Activated T-helper 9 cell treated with anti-CD3 and anti-CD28 coated beads, Interleukin-2, amount 50 U/mL, for 16 hours (primary cell): ENCODE data around the gene GRB10.

Experiments
- DNase-seq: peaks from one replicate; pipeline ENCODE4 v3.0.0-alpha.2; 2020; ENCODE audit warnings: low read depth

The GRB10 gene

DNA sequence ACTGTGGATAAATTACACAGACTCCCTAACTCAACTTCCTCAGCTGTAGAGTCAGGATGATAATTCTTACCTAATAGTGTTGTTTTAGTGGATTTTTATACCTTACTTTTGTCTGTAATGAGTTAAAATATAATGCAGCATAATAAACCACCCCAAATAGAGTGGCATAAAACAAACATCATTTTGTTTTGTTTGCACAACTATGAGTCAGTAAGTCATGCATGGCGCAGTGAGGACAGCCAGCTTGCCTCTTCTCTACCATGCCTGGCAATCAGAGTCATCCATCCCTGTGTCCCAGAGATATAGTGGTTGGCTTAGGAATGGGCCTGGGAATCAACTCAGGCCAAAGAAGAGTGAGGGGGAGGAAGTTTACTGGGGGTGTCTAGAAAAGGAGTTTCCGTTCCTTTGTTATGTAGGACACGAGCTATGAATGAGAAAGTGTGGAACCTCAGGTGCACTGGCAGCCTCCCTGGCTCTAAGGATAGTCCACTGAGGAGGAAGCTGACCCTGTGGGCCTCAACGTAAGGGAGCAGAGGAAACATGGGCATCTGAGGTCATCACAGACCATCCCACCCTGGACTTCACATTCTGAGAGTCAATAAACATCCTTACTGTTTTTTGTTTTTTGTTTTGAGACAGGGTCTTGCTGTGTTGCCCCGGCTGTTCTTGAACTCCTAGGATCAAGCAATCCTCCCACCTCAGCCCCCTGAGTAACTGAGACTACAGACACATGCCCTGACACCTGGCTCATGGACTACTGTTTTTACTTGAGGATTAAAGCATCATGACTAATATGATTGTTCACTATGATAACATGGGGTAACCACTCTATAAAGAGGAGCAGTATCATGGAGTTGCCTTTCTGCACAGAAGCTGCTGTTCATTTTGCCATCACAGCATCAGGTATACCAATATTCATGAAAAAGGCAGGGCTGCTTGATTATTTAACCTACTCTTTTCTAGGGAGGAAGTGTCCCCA lies 21.0 kb upstream of the GRB10 start:
- DNase-seq = no peak

DNA sequence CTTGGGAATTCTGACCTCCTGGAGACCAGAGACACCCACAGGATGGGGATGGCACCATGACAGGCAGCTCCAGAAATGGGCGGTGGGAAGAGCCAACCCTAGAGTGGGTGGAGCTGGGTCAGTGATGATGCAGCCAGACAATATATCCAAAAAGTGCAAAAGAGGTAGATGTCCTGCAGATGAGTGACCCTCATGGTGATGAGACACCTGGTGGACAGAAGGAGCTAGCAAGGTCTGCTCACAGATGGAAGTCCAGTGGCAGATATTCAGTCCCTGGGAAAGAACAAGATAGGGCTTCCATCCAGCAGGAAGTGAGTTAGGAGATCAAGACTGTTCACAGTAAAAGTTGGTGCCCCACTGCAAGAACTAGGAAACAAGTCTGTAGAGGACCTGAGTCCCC lies 19.2 kb upstream of the GRB10 start:
- no peak for DNase-seq

DNA sequence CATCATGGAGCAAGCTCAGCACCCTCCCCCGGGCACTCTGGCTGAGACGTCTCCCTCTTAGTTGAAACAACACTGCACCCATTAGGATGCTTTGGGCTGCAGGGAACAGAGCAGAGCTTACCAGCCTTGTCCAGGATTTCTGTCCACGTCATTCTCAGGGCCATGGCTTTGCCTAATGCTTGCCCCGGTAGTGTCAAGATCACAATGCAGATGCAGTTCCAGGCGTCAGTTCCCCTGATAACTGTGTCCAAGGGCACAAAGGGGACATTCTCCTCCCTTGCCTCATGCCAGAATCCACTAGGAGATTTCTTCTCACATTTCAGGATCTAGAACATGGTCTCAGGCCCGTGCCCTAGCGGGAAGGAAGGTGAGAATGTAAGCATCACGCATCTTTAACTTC lies 17.2 kb upstream of the GRB10 start:
- DNase-seq = no peak

DNA sequence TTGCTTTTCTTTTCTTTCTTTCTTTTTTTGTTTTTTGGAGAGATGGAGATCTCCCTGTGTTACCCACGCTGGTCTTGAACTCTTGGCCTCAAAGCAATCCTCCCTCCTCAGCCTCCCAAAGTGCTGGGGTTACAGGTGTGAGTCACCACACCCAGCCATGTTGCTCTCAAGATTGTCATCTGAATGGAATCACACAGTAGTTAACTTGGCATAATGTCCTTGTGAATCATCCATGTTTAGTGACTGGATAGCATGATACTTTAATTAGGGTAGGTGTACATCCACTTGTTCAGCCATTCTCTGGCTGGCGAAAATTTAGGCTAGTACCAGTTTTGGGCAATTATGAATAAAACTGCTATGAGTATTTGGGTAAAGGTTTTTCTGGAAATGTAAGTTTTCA lies 15.4 kb upstream of the GRB10 start:
- no peak for DNase-seq

- DNase-seq = no peak
These were observed 13.1 kb upstream of the GRB10 start for GRCh38 chr7:50795831-50796230.

DNA sequence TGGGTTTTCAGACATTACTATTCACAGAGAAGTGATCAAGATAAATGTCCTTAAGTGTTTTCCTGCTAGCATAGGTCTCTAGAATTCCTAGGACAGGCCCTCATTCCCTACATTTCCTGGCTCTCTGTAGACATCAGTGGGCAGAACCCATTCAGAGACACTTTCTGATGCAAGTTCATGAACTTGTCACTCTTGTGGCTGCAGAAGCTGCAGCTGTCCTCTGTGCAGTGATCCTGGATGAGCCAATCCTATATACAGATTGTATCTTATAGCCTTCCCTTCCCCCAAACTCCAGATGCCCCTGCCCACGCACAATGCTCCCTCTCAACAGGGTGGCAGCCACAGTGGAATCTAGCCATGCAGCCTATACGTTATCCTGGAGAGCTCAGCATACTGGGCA lies 12.6 kb upstream of the GRB10 start:
- no peak for DNase-seq

GRCh38 chr7:50793947-50794570 lies 11.4 kb upstream of the GRB10 start:
- no peak for DNase-seq

DNA sequence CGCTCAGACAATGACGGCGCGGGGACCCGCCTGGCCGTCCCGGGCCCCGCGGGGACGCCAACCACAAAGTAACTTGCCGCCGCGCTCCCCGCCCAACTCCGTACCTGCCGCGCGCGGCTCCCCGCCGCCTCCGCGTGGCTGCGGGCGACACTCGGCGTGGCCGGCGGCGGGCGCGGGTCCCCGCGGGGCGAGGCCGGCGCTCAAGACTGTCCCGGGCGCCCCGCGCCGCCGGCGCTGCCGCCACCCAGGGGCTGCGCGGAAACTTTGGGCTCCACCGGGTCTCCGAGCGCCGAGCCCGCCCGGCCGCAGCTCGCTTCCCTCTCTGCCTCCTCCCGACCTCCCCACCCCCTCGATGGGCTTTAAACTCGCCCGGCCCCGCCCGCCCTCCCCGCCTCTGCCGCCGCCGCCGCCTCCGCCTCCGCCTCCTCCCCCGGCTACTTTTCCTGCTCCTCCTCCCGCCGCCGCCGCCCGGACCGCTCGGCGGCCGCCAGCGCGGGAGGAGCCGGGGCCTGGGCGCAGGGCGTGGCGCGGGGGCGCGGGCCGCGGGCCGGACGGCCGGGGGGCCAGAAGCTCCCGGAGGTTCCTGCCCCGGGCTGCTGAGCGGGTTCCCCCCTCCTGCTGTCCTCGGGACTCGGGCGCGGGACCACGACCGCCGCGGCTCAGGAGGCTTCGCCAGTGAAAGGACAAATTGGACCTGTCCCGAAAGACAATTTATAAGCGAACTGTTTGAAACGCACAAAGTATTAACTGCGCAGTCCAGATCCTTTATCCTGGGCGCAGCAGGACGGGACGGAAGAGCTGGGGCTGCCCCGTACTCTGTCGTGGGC lies 10.6 kb upstream of the GRB10 start:
- DNase-seq = no peak

- DNase-seq = no peak
These were observed 9.8 kb upstream of the GRB10 start for GRCh38 chr7:50792342-50793119.

DNA sequence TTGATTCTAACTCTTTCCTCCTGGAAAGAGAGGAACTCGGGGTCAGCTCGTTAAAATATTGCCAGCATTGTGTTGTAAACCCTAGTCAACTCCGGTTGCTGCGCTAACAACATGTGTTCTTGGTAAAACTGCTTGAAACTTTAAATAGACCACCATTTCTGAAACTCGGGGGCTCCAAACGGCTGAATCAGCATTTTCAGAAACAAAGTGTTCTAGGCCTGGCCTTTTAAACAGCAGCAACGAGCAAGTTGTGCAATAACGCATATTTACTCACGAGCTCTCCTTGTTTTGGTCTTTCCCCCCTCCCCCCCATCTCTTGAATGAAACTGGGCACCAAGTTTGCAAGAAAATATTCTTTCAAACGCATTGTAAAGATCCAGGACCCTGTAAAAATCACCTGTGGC lies 9.2 kb upstream of the GRB10 start:
- no peak for DNase-seq

GRCh38 chr7:50791363-50791937 lies 8.8 kb upstream of the GRB10 start:
- DNase-seq = no peak

GRCh38 chr7:50790381-50790780 lies 7.7 kb upstream of the GRB10 start:
- DNase-seq = no peak

GRCh38 chr7:50788382-50788781 lies 5.7 kb upstream of the GRB10 start:
- DNase-seq = no peak

GRCh38 chr7:50787825-50788224 lies 5.1 kb upstream of the GRB10 start:
- DNase-seq = no peak

DNA sequence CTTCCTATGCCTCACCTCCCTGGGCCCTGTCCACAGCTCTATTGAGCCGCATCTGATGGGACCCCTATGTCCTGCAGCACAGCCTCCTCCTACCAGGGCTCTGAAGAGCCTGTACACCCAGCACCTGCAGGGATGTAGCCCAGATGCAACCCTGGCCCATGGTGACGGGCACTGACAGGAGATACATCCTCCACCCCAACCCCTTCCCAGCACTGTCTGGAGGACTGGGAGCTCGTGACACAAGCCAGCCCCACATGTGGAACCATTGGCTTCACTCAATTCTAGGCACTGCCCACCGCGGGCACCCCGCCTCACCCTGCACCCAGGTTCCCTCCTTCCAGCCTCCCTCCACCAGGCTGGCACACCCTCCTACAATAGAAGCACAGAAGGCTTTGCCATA lies 2.6 kb upstream of the GRB10 start:
- no peak for DNase-seq

DNA sequence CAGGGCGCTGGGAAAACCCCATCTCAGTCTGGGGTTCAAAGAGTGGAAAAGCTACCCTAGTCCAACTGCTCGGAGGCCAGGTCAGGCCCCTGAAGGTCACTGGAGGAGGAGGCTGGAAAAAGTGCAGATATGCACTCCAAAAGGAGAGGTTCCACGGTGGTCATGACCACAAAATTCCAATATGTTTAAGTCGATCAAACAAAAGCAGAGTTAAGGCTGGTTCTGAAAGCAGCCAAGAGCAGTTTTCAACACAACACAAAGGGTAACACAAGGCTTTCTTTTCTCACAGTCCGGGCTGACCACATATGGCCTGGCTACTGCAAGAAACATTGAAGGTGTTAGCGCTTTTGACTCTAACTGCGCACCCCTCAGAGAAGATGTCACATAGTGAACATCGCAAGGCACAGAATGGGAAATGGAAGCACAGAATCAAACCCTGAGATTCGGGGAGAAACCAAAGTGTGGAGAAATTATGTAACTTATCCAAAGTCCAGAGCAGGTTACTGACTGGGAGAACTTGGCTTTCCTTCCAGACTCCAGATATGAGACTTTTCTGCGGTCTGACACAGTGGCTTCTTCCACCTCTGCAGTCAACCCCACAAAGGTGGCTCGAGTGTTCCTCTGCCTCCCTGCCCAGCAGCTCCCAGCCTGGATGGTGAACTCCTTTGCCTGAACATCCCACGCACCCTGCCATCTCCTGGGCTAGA lies 1.3 kb upstream of the GRB10 start:
- no peak for DNase-seq

DNA sequence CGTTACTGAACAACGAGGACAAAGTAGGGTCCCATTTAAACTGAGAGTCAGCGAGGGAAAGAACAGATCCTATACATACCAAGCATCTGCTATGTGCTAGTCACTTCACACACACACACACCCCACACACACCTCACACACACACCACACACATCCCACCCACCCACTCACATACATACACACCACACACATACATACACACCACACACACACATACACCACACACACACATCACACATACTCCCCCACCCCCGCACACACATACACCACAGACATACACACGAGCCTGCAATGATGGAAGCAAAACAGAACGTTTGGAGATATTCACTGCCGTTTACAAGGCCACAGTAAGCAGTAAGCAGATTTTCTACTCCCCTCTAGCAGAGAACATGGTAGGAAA lies 607 bp upstream of the GRB10 start:
- DNase-seq = no peak

- no peak for DNase-seq
These were observed 1.1 kb downstream of the GRB10 start for GRCh38 chr7:50781381-50782293.

DNA sequence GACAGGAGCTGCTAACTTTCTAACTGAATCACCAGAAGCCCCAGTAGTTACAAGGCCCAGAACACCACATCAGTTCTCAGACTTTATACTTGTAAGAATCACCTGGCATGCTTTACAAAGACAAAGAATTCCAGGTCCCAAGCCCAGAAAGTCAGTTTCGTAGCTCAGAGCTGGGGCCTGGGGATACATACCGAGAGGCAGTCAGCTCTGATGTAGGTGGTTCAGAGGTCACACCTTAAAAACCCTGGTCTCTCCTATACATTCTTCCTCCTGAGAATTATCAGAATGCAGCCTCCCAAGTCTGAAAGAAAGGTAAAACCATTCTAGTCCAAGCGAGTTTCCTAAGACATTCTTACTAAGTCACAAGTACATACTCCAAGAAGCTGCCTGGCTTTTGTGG lies 2.3 kb downstream of the GRB10 start:
- DNase-seq = no peak

DNA sequence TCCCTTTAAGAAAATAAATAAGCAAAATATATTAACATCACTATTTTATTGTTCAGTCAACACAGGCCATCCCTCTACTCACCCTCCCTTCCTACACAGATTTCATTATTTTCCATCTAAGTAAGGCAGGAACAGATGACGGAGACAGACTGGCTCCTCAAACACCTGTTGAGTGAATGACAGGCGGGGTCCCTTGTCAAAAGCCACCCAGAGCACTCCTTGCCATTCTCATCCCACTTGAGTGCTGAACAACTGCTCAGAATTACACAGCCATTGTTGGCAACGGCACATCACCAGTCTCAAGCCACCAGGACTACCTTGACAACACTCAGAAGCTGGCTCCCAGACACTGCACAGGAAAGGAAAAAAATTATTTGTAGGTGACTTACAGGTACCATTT lies 3.3 kb downstream of the GRB10 start:
- DNase-seq = no peak
